NCI-H2107 treated with DMSO at 0.1 percent for 48 hours (cell line): ENCODE results near the gene KRTAP10-2.

Experiments used
- DNase-seq: peaks from one replicate; lab custom pipeline; 2025; ENCODE audit not compliant: unreplicated experiment; lab: John Stamatoyannopoulos, UW

The KRTAP10-2 gene

GRCh38 chr21:44540741-44541288 lies 10.5 kb downstream of the KRTAP10-2 start:
- no peak for DNase-seq

- DNase-seq = no peak
These were observed 11.2 kb downstream of the KRTAP10-2 start, which contains the start of gene KRTAP10-1 for GRCh38 chr21:44539991-44540666. KRTAP10-1 (minus strand) TSS chr21:44540195; CDS start chr21:44540150, 45 bp downstream.

- no peak for DNase-seq
These were observed 12.3 kb downstream of the KRTAP10-2 start for GRCh38 chr21:44539046-44539445.

GRCh38 chr21:44537930-44538911 lies 13.1 kb downstream of the KRTAP10-2 start:
- no peak for DNase-seq

GRCh38 chr21:44535963-44536362 lies 15.3 kb downstream of the KRTAP10-2 start:
- DNase-seq = no peak

GRCh38 chr21:44534688-44535087 lies 16.6 kb downstream of the KRTAP10-2 start:
- no peak for DNase-seq

- DNase-seq = no peak
These were observed 17.2 kb downstream of the KRTAP10-2 start for GRCh38 chr21:44533891-44534627.

- no peak for DNase-seq
These were observed 18.0 kb downstream of the KRTAP10-2 start for GRCh38 chr21:44533121-44533890.

GRCh38 chr21:44532712-44533111 lies 18.6 kb downstream of the KRTAP10-2 start:
- no peak for DNase-seq

- DNase-seq = no peak
These were observed 19.4 kb downstream of the KRTAP10-2 start for GRCh38 chr21:44531606-44532564.

- no peak for DNase-seq
These were observed 20.3 kb downstream of the KRTAP10-2 start for GRCh38 chr21:44530903-44531605.

GRCh38 chr21:44530221-44530902 lies 20.9 kb downstream of the KRTAP10-2 start:
- DNase-seq = no peak

GRCh38 chr21:44529503-44530125 lies 21.7 kb downstream of the KRTAP10-2 start:
- no peak for DNase-seq

GRCh38 chr21:44529011-44529421 lies 22.3 kb downstream of the KRTAP10-2 start:
- DNase-seq = no peak

GRCh38 chr21:44528634-44528995 lies 22.7 kb downstream of the KRTAP10-2 start:
- DNase-seq = no peak

GRCh38 chr21:44527983-44528633 lies 23.2 kb downstream of the KRTAP10-2 start:
- no peak for DNase-seq
